ENCODE results near the gene MMP3.

The MMP3 gene

GRCh38 chr11:102830001-102830727, 13.2 kb downstream of the MMP3 start:
- no peak for TF ChIP-seq CTCF (conservative IDR thresholded peaks at IDR 0.05; ENCODE audit: low read depth)
- ChIA-PET POLR2A (ENCODE audit: low non-redundant PET) (no interaction called here), CTCF (no interaction called here)
- H3K27ac ChIP-seq, result no peak overlapping the region
- DNase-seq (ENCODE audit: low spot score), result no peak

- DNase-seq (ENCODE audit: low spot score), result no peak
- H3K27ac ChIP-seq, result no peak overlapping the region
- TF ChIP-seq CTCF (conservative IDR thresholded peaks at IDR 0.05; ENCODE audit: low read depth), result no peak
- ChIA-PET CTCF (no interaction called here), POLR2A (ENCODE audit: low non-redundant PET) (no interaction called here)
These were observed 14.0 kb downstream of the MMP3 start for GRCh38 chr11:102829316-102830000.

GRCh38 chr11:102824556-102824955, 18.9 kb downstream of the MMP3 start:
- TF ChIP-seq CTCF (conservative IDR thresholded peaks at IDR 0.05; ENCODE audit: low read depth), result no peak
- POLR2A ChIA-PET (ENCODE audit: low non-redundant PET), result no interaction called here
- H3K27ac ChIP-seq, result no peak overlapping the region
- CTCF ChIA-PET, result no interaction called here
- no peak for DNase-seq (ENCODE audit: low spot score)

- H3K27ac ChIP-seq, result no peak overlapping the region
- no peak for DNase-seq (ENCODE audit: low spot score)
- no peak for TF ChIP-seq CTCF (conservative IDR thresholded peaks at IDR 0.05; ENCODE audit: low read depth)
- CTCF ChIA-PET, result no interaction called here
- POLR2A ChIA-PET (ENCODE audit: low non-redundant PET), result no interaction called here
These were observed 23.9 kb downstream of the MMP3 start for GRCh38 chr11:102819491-102819890.

- no peak for TF ChIP-seq CTCF (conservative IDR thresholded peaks at IDR 0.05; ENCODE audit: low read depth)
- DNase-seq (ENCODE audit: low spot score), result no peak
- ChIA-PET CTCF (no interaction called here), POLR2A (ENCODE audit: low non-redundant PET) (no interaction called here)
- no peak overlapping the region for H3K27ac ChIP-seq
These were observed 29.9 kb downstream of the MMP3 start for GRCh38 chr11:102813484-102813883.

GRCh38 chr11:102812188-102812587, 31.2 kb downstream of the MMP3 start:
- ChIA-PET POLR2A (ENCODE audit: low non-redundant PET) (no interaction called here), CTCF (no interaction called here)
- no peak for DNase-seq (ENCODE audit: low spot score)
- no peak overlapping the region for H3K27ac ChIP-seq
- no peak for TF ChIP-seq CTCF (conservative IDR thresholded peaks at IDR 0.05; ENCODE audit: low read depth)
